Cardiac septum (tissue), 1 donor: Measurements from ENCODE around the gene AFAP1L1. TPM values are rescaled to one million over a fixed set of nuclear protein-coding genes. Genes with fewer than 3 reads are reported as not detected.
"Not testable (repeated sequence)": the region's sequence is repeated elsewhere in the genome, so short reads cannot be mapped to it uniquely, and the experiment has no call there.

Source experiments
- DNase-seq: peaks from one replicate; pipeline ENCODE4 v3.0.0-alpha.2; 2020; ENCODE audit warnings: low spot score
- intact Hi-C: fragments of 100-400 bp; cut with DNase I; formaldehyde crosslinking; loops from one replicate; pipeline ENCODE4 v1.14.0; 2022
- total RNA-seq: library from RNA; stranded (reverse); fragmentation: NEBNext Ultra II Directional; extraction: Animal tissue kit (Norgen Biotek cat#: 25700); gene quantifications from one replicate; pipeline ENCODE4 v1.2.1, GENCODE V29; 2021
- donor health status: DM: no; HTN: no; CAD: no.

Gene AFAP1L1
- total RNA-seq, 1 donor from 2014 or later, result 55.2 TPM

- DNase-seq, result peak; percentile 72
- intact Hi-C loops, result no loop called here
Measured at GRCh38 chr5:149379177-149379761, 107.6 kb downstream of the AFAP1L1 start, which contains the start of gene IL17B. Gene IL17B (minus strand): TSS chr5:149379292. CDS start chr5:149379225, 67 bp downstream.

GRCh38 chr5:149379818-149380374, 108.2 kb downstream of the AFAP1L1 start:
- DNase-seq, result no peak
- intact Hi-C loops, result loop anchor here (5.0 kb wide), 2 partner anchors 107 to 182 kb away; no protein-coding TSS in a partner anchor

GRCh38 chr5:149380466-149381121, 108.9 kb downstream of the AFAP1L1 start:
- intact Hi-C loops, result loop anchor here (5.0 kb wide), 2 partner anchors 107 to 182 kb away; no protein-coding TSS in a partner anchor
- peak; percentile 78 for DNase-seq

- intact Hi-C loops, result loop anchor here (5.0 kb wide), 2 partner anchors 106 to 181 kb away; no protein-coding TSS in a partner anchor
Measured at GRCh38 chr5:149381261-149381985, 109.8 kb downstream of the AFAP1L1 start.

GRCh38 chr5:149381986-149382338, 110.3 kb downstream of the AFAP1L1 start:
- peak; percentile 90 for DNase-seq
- intact Hi-C loops, result loop anchor here (1.0 to 5.0 kb wide), 3 partner anchors 49 to 180 kb away; no protein-coding TSS in a partner anchor

More at GRCh38 chr5:149381261-149381985, 109.8 kb downstream of the AFAP1L1 start:
- no peak for DNase-seq

GRCh38 chr5:149382517-149383220, 111.0 kb downstream of the AFAP1L1 start:
- intact Hi-C loops, result loop anchor here (1.0 to 5.0 kb wide), 3 partner anchors 49 to 180 kb away; no protein-coding TSS in a partner anchor
- no peak for DNase-seq

GRCh38 chr5:149383399-149383798, 111.7 kb downstream of the AFAP1L1 start:
- DNase-seq, result no peak
- intact Hi-C loops, result loop anchor here (5.0 kb wide), 2 partner anchors 104 to 179 kb away; no protein-coding TSS in a partner anchor

GRCh38 chr5:149386166-149386565, 114.5 kb downstream of the AFAP1L1 start:
- intact Hi-C loops, result no loop called here
- no peak for DNase-seq

GRCh38 chr5:149387081-149387631, 115.5 kb downstream of the AFAP1L1 start:
- intact Hi-C loops, result no loop called here
- no peak for DNase-seq

GRCh38 chr5:149387982-149388381, 116.3 kb downstream of the AFAP1L1 start:
- intact Hi-C loops, result no loop called here
- no peak for DNase-seq

- intact Hi-C loops, result no loop called here
- DNase-seq, result no peak
Measured at GRCh38 chr5:149388498-149389190, 117.0 kb downstream of the AFAP1L1 start.

GRCh38 chr5:149389552-149390495, 118.2 kb downstream of the AFAP1L1 start:
- intact Hi-C loops, result no loop called here
- no peak for DNase-seq

- not testable (repeated sequence) for DNase-seq
Measured at GRCh38 chr5:149391076-149391475, 119.4 kb downstream of the AFAP1L1 start.

More at GRCh38 chr5:149391076-149391475, 119.4 kb downstream of the AFAP1L1 start:
- intact Hi-C loops, result not testable (repeated sequence)
